Panc1 (cell line): ENCODE results near the gene RMND5B.

Source experiments
- CTCF ChIP-seq: fragments of 450-650 bp; IDR thresholded peaks from 2 replicates; pipeline ENCODE4 v1.5.1; 2017; ENCODE audit warnings: mild to moderate bottlenecking
- REST ChIP-seq, 2 experiments: IDR thresholded peaks; 2 replicates each; pipeline ENCODE4 v1.6.1; 2011 to 2012; ENCODE audit warnings: low read depth in 2 of 2, control low read depth in 1 of 2, low read length in 1 of 2, mild to moderate bottlenecking in 1 of 2, moderate library complexity in 1 of 2; ENCODE audit not compliant: insufficient read depth in 1 of 2
- TCF7L2 ChIP-seq: IDR thresholded peaks from 2 replicates; pipeline ENCODE4 v1.6.1; 2011; ENCODE audit warnings: mild to moderate bottlenecking, low read depth, low read length, inconsistent platforms

GRCh38 chr5:178093134-178093533 lies 37.7 kb upstream of the RMND5B start:
- TF ChIP-seq CTCF (no peak), TCF7L2 (no peak), REST (IDR thresholded peaks at IDR 0.05; ENCODE audit: insufficient read depth in 1 of 2, low read depth in 2 of 2, low read length in 1 of 2) (no peak)
